GM19395 (cell line): ENCODE results near the gene PRSS33.

Experiments
- ATAC-seq: cut with Tn5 transposase; IDR thresholded peaks from one replicate; pipeline ENCODE4 v1.9.1; 2021; ENCODE audit warnings: mild to moderate bottlenecking, moderate library complexity; ENCODE audit not compliant: unreplicated experiment

PRSS33 gene

DNA sequence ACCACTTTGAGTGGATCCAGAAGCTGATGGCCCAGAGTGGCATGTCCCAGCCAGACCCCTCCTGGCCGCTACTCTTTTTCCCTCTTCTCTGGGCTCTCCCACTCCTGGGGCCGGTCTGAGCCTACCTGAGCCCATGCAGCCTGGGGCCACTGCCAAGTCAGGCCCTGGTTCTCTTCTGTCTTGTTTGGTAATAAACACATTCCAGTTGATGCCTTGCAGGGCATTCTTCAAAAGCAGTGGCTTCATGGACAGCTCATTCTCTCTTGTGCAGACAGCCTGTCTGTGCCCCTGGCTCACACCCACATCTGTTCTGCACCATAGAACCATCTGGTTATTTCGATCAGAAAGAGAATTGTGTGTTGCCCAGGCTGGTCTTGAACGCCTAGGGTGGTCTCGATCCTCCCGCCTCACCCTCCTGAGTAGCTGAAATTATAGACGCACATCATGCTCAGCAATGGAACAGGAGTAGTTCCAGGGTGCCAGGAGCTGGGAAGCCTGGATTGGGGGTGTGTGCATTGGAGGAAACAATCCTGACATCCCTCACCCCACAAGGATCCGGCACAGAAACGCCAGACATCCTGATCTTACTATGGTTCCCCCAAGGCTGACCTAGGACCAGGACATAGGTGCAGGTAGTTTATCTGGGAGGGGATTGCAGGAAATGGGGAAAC is 34.3 kb upstream of the PRSS33 start:
- ATAC-seq: no peak

DNA sequence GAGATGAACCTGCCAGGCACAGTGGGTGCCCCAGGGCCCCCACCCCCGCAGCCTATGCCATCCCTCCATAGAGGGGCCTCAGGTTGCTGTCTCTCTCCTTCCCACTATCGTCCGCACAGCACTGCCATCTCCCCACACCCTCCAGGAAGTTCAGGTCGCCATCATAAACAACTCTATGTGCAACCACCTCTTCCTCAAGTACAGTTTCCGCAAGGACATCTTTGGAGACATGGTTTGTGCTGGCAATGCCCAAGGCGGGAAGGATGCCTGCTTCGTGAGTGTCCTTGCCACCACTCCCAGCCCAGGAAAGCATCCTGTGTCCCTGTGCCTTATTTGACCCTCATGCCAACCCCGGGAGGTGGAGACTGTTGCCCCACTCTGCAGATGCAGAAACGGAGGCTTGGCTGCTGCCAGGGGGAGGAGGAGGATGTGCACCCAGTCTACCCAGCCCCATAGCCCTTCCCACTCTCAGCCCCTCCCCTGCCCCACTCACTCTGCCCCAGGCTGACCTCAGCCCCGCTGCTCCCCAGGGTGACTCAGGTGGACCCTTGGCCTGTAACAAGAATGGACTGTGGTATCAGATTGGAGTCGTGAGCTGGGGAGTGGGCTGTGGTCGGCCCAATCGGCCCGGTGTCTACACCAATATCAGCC is 33.6 kb upstream of the PRSS33 start:
- ATAC-seq: no peak

DNA sequence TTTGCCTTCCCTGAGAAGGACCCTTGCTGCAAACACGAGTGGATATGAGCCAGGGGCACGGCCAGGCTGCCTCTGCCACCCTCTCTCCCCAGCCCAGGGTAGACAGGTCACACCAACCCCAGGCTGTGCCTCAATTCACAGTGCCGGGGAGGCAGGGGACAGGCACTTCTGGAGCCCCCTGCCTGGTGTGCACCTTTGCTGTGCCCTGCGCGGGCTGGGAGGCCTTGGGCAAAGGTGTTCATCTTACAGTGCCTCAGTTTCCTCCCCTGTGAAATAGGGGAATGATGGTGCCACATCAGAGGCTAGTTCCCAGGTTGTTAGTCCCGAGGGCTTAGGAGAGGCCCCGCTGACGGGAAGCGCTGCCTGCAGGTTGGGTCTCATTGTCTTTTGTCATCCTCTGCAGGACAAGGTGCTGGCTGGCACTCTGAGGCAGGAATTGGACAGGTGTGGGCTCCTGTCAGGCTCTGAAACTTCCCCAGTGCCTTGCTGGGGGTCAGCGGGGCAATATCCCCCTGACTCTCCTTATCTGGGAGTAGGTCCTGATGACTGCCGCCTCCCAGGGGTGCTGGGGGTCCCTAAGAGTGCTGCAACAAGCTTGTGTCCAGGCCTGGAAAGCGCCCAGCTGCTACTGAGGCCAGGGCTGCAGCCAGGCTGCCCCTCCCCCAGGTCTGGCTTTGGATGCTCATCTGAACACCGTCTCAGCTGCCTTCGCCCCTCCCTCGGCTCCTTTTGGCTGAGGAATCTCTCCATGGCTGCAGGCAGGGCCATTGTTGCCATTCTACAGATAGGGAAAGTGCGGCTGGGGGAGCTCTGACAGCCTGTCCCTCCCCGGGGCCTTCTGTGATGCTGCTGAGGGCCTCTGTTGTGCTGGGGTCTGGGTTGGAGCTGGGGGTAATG is 32.8 kb upstream of the PRSS33 start:
- no peak for ATAC-seq

DNA sequence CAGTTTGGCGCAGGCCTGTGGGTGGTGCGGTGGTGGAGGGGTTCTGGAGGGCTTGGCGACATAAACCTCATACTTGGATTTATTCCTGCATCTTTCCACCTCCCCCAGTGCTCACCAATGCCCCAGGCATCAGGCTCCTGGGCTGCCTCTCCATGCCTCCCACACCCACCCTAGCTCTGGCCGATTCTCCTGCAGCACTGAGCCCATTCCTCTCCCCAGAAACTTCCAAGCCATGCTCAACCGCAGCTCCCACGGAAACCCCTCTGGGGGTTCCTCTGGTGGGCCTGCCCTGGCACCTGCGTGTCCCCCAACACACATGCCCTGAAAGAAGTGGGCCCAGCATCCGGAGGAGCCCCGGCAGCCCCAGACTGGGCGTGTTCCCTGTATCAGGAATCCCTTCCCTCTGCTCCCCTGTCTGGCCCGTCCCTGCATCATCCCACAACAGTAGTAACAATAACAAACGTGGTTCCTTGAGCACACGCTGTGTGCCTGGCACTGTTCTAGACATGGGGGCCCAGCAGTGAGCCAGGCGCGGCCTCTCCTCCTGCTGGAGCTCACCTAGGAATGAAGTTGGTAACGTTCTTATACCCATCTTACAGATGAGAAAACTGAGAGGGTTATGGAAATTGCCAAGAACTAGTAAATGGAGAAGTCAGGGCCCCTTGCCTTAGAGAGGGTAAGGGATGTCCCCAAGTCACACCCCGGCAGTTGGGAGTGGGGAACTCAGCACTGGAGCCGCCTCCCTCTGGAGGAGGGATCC is 32.0 kb upstream of the PRSS33 start:
- ATAC-seq: no peak

DNA sequence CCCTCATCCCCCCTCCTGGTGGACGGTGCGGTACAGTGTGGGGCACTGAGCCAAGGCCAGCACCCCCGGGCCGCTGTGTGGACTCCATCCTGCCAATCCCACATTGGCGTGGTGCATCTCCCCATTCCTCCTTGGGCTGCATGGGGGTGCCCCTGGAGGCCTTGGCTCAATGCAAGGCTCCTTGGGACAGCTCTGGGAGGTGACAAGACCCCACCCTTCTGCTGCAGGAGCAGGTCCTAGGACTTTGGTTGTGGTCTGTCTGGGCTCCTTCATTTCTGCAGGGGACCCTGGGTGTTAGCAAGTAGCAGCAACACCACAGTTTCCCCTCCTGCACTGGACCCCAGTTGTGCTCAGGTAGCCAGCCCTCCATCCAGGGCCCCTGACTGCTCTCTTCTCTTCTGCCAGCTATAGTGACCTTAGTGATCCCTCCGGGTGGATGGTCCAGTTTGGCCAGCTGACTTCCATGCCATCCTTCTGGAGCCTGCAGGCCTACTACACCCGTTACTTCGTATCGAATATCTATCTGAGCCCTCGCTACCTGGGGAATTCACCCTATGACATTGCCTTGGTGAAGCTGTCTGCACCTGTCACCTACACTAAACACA is 31.0 kb upstream of the PRSS33 start:
- no peak for ATAC-seq

DNA sequence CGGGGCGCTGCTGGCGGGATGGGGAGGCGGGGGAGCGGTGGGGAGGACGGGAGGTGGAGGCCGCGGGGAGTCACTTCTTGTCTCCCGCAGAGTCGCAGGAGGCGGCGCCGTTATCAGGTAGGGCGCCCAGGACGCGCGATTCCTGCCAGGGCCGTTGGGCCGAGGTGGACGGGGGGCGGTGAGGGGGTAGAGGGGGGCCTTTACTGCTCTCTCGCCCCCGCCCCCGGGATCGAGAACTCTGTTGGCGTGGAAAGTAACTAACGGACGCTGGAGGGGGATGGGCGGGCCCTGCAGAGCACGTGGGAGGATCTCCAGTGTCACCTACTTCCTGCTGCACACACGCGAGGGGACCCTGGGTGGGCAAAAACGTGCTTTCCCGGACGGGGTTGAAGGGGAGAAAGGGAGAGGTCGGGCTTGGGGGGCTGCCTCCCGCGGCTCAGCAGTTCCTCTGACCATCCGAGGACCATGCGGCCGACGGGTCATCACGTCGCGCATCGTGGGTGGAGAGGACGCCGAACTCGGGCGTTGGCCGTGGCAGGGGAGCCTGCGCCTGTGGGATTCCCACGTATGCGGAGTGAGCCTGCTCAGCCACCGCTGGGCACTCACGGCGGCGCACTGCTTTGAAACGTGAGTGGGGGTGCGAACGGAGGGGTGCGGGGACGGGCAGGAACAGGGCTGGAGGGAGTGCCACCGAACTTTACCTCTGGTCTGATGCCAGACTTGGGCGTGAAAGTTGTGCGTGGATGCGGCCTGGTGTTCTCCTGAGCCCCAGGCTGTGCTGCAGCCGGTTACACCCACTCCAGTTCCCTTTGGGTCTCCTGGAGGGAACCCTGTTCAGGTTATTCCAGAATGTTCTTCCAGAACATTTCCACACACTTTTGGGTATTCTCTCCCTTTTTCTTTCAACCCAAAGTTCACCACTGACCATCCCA is 30.2 kb upstream of the PRSS33 start:
- ATAC-seq: no peak

DNA sequence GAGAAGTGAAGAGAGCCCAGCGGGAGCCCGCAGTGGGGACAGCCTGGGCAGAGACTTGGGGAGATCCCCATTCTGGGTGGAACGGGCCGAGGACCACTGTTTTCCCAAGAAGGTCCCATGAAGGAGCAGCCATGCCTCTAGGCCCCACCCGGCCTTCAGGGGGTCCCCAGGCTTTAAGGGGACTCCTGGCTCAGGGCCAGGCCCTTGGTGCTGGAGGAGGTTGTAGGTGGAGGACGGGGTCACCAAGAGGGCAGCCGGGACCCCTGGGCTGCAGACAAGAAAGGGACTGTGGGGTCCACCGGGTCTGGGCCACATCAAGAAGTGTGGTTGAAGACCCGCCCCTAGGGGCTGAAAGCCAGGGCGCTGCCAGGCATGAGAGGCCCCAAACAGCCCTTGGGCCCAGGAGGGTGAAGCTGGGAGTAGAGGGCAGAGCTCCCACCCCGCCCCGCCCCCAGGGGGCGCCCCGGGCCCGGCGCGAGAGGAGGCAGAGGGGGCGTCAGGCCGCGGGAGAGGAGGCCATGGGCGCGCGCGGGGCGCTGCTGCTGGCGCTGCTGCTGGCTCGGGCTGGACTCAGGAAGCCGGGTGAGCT is 29.5 kb upstream of the PRSS33 start, which contains the start of gene PRSS21:
Gene PRSS21, plus strand, starts transcription at position 487 of the 589 bp plus-strand sequence. Its CDS starts 32 bp downstream, at position 519.
- ATAC-seq: no peak

DNA sequence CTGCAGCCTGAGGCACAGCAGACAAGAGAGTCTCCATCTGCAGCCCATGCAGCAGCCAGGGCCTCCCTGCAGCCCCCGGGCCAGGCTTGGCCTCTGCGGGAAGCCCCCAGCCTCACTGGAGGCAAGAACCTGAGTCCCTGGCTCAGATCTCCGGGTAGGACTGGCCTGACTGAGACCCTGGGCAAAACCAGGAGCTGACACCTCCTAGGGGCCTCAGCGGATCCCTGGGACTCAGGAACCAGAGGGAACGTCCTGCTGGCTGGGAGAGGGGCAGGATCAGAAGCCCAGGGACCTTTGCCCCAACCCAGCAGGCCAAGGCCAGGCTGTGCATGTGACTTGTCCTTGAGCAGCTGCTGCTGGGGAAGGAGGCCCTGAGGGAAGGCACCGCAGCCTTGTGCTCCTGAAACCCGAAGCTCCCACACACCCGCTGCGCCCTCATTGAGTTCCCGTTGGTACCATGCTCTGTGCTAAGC is 28.0 kb upstream of the PRSS33 start:
- no peak for ATAC-seq

DNA sequence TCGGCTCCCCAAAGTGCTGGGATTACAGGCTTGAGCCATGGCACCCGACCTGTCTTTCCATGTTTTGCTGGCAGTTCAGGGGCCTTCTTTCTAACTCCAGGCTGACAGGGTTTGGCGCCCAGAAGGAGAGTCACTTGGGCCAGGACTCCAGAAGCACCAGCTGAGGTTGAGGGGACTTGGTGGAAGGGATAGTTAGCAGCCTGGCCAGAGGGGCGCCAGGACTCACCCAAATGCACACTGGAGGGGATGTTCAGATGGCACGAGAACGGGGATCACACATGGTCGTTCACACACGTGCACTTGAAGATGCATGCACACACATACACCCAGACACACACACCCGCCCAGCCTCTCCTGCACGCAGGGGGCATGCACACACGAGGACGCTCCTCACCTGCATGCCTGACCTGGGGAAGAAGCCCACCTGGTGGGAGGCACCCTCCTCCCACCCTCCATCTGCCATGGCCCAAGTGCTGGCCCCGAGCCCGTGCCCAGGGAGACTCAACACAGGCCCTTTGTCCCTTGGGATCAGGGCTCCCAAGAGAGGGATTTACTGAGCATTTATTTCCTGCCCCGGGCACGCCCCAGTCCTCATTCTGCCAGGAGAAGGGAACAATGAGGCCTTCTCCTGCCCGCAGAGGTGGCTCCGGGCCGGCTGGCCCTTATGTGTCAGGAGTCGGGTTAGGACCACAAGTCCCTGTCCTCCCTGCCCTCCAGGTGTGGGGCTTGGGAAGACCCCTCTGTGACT is 27.4 kb upstream of the PRSS33 start:
- no peak for ATAC-seq

DNA sequence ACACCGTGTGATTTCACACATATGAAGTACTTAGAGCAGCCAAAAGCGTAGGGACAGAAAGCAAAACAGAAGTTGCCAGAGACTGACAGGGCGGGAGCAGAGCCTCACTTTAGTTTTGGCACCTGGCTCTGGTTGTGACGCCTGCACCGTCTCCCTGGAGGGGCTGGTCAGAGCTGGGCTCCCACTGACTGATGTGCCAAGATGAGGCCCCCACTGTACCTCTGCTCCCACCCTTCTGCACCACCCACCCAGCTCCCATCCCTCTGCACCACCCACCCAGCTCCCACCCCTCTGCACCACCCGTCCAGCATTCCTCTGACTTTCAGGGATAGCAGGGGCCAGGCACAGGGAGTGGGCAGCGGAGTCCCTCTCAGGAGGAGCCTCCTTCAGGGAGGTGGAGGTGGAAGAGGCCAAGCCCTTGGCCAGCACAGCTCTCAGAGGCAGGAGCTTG is 26.4 kb upstream of the PRSS33 start:
- no peak for ATAC-seq

DNA sequence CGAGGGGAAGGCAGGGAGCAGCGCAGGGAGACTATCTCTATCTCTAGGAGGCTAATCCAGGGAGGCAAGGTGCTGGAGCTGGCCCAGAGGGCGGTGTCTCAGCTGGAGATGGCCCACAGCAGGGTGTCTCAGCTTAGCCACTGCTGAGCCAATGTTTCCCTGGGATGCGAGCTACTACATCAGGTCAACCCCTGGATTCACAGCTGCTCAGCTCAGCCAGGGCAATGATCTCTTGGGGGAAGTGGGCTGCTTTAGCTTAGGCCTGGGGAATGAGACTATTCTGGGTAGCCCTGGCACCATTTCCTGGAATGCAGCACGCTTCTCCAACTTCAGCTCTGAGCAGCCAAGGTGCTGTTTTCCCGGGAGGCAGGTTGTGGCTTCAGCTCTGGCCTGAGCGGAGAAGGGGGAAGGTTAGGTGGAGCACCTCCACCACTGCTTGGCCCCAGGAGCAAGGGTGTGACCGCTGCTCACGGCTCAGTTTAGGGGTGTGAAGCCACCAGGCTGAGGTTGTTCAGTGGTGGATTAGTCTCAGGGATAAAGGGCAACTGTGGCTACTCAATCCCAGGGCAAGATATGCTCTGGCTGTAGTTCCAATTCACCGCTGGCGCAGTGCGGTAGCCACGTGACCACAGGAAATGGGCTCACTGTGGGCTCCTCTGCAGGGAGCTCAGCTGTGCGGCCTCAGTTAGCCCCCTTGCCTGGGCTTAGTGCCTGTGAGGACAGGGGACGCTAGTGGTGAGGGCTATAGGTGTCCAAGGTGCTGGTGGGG is 24.5 kb upstream of the PRSS33 start:
- ATAC-seq: no peak

DNA sequence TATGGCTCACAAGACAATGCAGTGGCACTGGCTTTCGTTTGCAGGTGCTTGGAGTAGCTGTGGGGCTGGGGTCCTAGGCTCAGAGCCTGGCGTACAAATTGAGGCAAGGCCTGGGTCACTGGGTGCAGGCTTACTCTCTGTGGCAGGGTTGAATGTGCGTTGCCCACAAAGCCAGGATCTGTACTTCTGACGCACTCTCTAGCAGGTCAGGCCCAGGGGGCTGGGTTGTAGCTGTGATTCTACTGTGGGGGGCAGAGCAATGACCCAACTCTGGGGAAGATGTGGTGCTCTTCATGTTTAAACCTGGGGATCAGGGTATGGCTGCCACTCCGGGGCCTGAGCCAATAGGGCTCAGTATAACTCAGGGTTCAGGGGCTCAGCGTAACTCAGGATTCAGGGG is 23.3 kb upstream of the PRSS33 start:
- no peak for ATAC-seq

DNA sequence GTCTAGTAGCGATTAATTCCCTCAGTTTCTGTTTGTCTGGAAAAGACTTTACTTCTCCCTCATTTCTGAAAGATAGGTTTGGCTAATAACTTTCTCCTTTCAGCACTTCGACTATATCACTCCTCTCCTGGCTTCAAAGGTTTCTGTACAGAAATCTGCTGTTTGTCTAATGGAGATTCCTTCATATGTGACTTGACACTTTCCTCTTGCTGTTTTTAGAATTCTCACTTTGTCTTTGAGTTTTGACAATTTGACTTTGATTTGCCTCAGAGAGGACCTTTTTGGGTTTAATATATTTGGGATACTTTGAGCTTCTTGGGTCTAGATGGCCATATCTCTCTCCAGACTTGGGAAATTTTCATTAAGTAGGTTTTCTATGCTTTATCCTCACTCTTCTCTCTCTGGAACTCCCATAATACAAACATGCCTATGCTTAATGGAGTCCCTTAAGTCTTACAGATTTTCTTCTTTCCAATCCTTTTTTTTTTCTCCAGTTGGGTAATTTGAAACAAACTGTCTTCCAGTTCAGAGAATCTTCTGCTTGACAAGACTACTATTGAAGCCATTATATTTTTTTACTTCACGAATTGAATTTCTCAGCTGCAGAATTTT is 21.9 kb upstream of the PRSS33 start:
- no peak for ATAC-seq

DNA sequence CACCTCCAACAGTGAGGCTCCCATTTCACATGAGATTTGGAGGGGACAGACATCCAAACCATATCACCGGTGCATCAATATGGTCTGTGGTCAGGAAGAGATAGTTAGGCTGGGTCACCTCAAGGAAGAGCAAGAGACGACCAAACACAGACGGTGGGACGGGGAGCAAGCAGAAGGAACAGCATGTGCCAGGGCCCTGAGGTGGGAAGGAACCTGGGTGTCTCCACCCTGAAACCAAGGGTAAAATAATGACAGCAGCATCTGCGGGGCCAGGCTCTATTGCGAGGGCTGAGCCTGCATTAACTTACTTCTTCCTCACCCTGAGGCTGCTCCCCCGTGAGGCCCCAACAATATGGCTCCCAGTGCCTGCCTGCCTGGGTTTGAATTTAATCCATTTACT is 20.8 kb upstream of the PRSS33 start:
- no peak for ATAC-seq

DNA sequence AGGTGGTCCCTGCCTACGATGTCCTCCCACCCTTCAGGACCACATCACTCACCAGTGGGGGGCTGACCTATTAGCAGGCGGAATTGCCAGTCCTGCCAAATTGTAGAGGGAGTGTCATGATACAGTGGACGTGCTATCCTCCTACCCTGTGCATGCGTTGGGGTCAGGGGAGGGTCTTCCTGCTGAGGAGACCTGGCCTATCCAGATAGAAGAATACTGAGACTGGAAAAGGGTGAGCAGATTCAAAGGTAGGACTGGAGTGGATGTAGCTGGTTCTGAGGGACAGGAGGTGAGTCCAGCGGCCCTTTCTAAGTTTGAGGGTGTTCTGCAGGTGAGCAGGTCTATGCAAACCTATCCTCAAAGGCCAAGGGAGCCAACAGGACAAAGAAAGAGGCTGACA is 18.9 kb upstream of the PRSS33 start:
- no peak for ATAC-seq

DNA sequence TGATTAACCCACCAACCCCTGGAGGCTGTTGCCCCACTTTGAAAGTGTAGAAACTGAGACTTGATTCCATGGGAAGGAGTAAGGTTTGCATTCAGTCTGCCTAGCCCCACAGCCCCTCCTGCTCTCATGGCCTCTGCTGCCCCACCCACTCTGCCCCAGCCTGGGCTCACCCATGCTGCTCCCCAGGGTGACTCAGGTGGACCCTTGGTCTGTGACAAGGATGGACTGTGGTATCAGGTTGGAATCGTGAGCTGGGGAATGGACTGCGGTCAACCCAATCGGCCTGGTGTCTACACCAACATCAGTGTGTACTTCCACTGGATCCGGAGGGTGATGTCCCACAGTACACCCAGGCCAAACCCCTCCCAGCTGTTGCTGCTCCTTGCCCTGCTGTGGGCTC is 17.4 kb upstream of the PRSS33 start:
- ATAC-seq: no peak

DNA sequence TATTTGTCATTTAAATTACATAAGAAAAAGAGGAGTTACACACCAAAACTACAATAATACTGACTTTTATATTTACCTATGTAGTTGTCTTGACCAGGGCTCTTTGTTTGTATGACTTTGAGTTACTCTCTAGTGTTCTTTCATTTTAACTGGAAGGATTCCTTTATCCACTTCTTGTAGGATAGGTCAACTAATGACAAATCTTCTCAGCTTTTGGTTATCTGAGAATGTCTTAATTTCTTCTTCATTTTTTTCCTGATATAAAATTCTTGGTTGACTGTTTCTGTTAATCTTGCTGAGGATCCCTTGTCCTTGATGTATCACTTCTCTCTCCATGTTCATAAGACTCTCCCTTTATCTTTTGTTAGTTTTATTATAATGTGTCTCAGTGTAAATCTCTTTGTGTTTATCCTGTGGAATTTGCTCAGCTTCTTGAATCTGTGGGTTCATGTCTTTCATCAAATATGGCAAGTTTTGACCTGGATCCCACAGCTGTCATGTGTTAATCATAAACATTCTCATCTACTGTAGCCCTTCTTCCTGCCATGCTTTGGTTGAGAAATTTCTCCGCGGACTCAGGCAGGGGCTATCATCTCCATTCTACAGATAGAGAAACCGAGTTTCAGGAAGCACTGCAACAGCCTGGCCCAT is 16.3 kb upstream of the PRSS33 start:
- no peak for ATAC-seq
